PFSK-1 (cell line): Measurements from ENCODE around the gene GALNT9.

Experiments used
- FOXP2 ChIP-seq: optimal IDR thresholded peaks from 2 replicates; pipeline ENCODE3; 2011; ENCODE audit warnings: borderline replicate concordance, control low read depth, inconsistent platforms; ENCODE audit not compliant: insufficient read depth; ENCODE audit errors: extremely low read length, extremely low read depth
- POLR2AphosphoS5 ChIP-seq: IDR thresholded peaks from 2 replicates; pipeline ENCODE4 v1.6.1; 2012; ENCODE audit warnings: low read depth, mild to moderate bottlenecking, control low read depth, low read length, moderate library complexity
- REST ChIP-seq, 2 experiments: IDR thresholded peaks; 2 replicates each; pipeline versions ENCODE4 v1.6.1 to v1.8.0; 2011 to 2012; ENCODE audit warnings: low read depth in 2 of 2, low read length in 2 of 2, control low read depth in 1 of 2, inconsistent platforms in 1 of 2, mild to moderate bottlenecking in 1 of 2, moderate library complexity in 1 of 2; ENCODE audit not compliant: insufficient read depth in 1 of 2
- SIN3A ChIP-seq: IDR thresholded peaks from 2 replicates; pipeline ENCODE4 v1.6.1; 2012; ENCODE audit warnings: mild to moderate bottlenecking, low read length, moderate library complexity, borderline replicate concordance; ENCODE audit not compliant: insufficient read depth
- TAF1 ChIP-seq: IDR thresholded peaks from 2 replicates; pipeline ENCODE4 v1.6.1; 2012; ENCODE audit warnings: low read length, control low read depth, borderline replicate concordance; ENCODE audit not compliant: insufficient read depth

Gene GALNT9

GRCh38 chr12:132229193-132229760, 100.1 kb downstream of the GALNT9 start:
- TF ChIP-seq POLR2AphosphoS5 (no peak), FOXP2 (no peak), SIN3A (no peak), REST (IDR thresholded peaks at IDR 0.05; ENCODE audit: insufficient read depth in 1 of 2, low read depth in 2 of 2, low read length in 2 of 2) (no peak), TAF1 (no peak)

- TF ChIP-seq POLR2AphosphoS5 (no peak), REST (IDR thresholded peaks at IDR 0.05; ENCODE audit: insufficient read depth in 1 of 2, low read depth in 2 of 2, low read length in 2 of 2) (no peak), SIN3A (no peak), FOXP2 (no peak), TAF1 (no peak)
Observed at GRCh38 chr12:132228476-132229192, 100.8 kb downstream of the GALNT9 start.

- TF ChIP-seq SIN3A (no peak), FOXP2 (no peak), REST (IDR thresholded peaks at IDR 0.05; ENCODE audit: insufficient read depth in 1 of 2, low read depth in 2 of 2, low read length in 2 of 2) (no peak), POLR2AphosphoS5 (no peak), TAF1 (no peak)
Observed at GRCh38 chr12:132227782-132228475, 101.5 kb downstream of the GALNT9 start.

GRCh38 chr12:132227118-132227517, 102.3 kb downstream of the GALNT9 start:
- TF ChIP-seq TAF1 (no peak), REST (IDR thresholded peaks at IDR 0.05; ENCODE audit: insufficient read depth in 1 of 2, low read depth in 2 of 2, low read length in 2 of 2) (no peak), FOXP2 (no peak), SIN3A (no peak), POLR2AphosphoS5 (no peak)
